Embryonic facial prominence (tissue), 1 donor: ENCODE measurements around the gene PARD6G.

ENCODE experiments used
- DNase-seq: peaks from one replicate; pipeline ENCODE4 v3.0.0-alpha.2; 2016; ENCODE audit errors: extremely low spot score

PARD6G gene

DNA sequence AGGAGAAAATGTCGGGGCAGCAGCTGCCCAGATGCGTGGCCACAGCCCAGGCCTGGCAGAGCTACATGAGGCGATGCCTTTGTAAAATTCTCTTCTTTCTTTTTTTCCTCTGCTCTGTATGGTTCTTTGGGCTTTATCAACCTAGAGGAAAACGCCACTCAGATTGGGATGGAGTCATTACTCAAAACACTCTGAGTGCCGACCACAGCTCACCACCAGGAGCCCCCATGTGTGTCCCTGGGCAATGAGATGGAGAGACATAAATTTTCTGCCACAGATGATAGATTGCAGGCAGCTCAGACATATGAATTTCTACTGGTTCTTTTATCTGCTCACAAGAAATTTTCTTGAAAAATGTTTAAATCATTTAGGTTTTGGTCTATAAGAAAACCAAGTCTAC lies 56.0 kb downstream of the PARD6G start:
- DNase-seq = no peak

DNA sequence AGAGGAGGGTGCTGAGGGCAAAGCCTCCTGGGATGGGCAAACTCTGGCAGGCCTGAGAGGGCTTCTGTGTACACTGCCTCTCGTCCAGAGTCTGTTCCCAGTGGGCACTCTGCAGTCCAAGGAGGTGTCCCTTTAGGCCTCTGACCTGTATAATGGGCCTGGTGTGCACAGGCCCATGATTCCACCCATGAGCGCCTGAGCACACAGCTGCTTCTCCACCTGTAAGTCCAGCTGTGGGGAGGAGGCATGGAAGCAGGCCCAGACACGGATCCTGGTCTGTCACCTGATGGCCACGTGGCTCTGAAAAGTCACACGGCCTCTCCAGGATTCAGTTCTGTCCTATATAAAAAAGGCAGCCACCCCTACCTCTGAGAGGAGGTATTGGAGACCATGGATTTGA lies 57.0 kb downstream of the PARD6G start:
- DNase-seq = no peak

DNA sequence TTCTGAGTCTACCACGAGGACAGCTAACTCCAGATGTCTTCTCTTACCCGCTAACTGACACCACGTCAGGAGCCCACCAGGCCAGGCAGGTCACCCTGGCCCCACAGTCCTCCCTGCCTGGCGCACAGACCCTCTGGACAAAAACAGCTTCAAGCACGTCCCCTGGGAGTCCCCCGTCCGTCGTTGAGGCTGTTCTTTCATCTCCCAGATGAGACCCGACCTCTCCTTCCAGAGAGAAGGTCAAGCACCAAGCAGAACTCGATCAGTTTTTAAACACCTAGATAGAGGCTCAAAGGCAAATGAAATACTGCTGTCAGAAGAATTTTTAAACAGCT lies 57.8 kb downstream of the PARD6G start:
- no peak for DNase-seq

DNA sequence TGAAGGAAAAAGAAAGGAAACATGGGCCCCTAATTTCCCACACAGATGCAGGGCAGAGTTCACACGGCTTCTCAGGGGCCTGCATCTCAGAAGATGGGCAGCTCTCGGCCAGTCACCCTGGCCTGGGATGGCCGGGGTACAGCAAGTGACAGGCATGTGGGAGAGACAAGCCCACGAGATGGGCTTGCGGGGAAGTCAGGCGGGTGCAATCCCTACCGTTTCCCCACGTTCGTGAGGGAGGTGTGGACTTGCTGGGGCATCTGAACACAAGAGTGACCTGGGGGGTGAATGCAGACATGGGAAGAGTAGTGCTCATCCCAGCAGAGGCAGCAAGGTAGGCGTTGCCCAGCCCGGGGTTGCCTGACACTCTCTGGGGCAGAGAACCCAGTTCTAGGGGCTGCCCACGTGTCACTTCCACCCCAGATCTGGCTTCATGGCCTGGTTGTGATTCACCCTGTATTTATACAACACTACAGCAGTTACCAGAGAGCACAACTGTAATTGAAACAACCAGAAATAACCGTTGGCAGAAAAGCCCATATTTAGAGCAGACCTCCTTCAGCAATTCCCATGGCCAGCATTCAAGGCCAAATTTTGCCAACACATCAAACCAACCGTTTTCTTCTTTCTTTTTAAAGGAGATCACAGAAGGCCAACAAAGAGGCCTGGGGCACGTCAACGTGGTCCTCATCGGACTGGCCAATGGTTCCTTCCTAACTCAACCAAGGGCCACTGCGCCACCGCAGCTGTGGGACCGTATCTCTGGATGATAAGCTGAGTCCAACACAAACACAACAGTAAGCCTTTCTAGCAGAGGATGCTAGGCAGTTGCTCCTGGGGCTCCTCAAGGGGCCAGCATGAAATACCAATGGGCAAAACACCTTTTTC lies 58.4 kb downstream of the PARD6G start:
- DNase-seq = no peak

DNA sequence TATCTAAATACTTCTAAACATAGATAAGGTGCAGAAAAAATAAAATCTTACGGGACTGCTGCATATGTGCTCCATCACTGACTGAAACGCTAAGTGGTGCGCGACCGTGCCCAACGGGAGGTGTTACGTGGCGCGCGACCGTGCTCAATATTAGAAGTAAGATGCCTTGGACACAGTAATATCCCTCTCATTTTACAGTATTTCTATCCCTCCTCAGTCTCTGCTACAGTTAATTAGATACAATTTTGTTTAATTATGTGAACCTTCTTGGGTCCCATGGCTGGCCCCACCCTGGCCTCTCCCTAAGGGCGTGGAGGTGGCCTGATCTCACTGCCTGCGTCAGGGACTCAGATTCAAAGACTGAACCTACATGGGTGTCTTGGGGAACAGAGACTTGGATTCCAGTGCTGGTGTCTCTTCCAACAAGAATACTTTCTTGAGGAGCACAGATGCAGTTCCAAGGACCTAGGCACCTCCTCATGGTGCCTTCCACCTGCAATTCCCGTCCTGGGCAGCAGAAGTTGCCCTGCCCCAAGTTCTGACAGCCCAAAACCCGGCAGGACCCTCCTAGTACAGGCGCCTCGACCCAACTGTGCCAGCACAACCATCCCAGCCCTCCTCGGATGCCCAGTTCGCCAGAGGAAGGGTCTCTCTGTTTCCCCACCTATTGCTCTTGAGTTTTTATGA lies 59.2 kb downstream of the PARD6G start:
- no peak for DNase-seq

DNA sequence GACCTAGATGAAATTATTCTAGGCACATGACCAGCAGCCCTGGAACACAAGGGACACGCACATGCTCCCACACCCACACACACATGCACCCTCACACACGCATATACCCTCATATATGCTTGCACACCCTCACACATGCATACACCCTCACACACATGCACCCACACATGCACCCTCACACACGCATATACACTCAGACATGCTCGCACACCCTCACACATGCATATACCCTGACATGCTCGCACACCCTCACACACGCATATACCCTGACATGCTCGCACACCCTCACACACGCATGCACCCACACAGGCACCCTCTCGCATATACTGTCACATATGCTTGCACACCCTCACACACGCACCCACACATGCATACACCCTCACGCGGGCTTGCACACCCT lies 61.8 kb downstream of the PARD6G start:
- no peak for DNase-seq

DNA sequence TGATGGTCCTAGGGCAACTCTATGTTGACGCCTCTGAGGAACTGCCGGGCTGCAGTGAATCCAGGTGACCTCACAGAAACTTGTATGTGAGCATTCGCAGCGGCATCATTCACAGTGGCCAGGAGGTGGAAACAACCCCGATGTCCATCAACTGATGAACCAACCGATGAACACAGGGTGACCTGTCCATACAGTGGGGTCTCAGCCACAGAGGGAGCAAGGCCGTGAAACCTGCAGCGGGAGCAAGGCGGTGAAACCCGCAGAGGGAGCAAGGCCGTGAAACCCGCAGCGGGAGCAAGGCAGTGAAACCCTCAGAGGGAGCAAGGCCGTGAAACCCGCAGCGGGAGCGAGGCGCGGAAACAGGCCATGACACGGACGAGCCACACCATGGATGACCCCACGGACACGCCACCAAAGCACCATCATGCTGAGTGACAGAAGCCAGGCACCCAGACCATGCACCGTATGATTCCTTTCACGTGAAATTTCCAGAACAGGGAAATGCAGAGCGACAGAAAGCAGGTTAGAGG lies 63.0 kb downstream of the PARD6G start:
- no peak for DNase-seq

DNA sequence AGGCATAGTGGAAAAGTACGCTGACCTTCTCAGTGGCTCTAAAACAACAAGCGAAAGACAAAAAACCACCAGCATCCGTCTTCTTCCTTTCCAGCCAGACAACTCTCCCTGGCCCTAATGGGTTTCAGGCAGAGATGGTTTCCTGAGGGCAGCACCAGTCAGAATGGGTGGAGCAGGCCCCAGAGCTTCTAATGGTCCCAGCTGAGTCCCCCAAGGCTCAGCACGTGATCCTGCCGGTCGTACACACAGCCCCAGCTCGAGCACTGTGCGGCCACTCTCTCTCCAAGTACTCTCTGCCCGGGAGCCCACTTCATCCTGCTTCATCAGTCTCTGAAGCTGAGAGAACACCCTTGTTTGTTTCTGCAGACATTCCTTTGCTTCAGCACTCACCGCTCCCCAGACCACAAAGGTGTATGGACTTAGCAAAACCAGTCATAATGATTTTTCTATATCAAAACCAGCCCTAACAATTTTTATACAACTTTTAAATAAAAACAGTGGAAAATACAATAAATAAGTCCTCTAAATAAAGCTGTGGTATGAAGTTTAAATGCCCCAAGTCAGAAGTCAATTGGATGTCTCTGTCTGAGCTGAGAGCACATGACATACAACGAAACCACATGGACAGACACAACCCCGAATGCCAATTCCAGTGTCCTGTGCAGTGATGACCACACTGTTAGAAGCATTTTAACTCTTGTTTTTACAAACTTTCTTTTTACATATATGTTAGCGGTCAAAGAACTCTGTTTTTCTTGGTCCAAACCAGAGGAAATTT lies 63.9 kb downstream of the PARD6G start:
- DNase-seq = no peak

DNA sequence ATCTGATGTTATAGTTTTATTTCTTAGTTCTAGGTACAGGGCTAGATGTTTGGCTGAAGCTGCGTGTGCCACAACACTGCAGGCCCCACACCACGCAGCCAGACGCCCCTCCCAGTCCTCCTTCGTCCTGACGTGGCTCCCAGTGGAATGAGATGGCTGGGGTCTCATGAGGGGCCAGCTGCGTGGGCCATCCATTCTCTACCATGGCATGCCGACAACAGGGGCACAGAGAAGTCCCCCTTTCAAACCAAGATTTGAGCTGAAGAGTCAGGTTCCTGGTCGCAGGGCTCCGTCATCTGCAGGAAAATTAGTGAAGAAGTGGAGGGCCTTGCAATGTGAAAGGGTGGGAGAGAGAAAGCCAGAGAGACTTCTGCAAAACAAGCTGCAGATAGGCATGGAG lies 64.5 kb downstream of the PARD6G start:
- no peak for DNase-seq

DNA sequence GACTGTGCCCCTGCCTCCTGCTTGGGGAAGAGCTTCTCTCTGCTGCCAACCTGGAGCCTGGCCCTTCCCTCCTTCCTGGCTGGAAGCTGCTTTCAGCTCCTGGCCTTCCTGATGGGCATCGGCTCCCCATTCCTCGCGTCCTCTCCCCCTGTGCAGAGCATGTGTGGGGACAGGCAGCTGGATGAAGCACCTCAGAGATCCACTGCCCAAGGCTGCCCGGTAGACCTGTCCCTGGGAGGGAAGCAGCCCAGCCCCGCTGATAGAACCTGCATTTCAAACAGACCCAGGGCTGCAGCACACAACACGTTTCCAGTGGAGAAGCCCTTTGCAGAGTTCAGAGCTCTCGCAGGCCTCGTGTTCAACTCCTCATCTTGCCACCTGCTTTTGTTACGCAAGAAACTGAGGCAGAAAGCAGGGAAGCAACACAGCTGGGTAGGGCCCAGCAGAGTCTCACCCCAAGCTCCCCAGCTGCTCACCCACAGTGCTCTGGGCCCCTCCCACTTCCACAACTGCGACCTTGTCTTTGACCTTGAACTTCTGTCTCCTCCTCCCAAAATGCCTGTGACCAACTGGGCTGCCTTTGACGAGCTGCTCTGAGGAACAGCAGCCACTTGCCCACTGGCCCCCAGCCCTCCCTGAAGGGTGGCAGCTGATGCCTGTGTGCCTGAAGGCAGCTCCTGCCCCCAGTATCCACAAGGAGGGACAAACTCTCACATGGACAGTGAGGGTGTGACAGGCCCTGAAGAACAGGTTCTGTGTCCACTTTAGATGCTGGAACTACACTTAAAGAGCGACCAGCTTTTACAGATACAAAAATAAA lies 65.5 kb downstream of the PARD6G start:
- no peak for DNase-seq

DNA sequence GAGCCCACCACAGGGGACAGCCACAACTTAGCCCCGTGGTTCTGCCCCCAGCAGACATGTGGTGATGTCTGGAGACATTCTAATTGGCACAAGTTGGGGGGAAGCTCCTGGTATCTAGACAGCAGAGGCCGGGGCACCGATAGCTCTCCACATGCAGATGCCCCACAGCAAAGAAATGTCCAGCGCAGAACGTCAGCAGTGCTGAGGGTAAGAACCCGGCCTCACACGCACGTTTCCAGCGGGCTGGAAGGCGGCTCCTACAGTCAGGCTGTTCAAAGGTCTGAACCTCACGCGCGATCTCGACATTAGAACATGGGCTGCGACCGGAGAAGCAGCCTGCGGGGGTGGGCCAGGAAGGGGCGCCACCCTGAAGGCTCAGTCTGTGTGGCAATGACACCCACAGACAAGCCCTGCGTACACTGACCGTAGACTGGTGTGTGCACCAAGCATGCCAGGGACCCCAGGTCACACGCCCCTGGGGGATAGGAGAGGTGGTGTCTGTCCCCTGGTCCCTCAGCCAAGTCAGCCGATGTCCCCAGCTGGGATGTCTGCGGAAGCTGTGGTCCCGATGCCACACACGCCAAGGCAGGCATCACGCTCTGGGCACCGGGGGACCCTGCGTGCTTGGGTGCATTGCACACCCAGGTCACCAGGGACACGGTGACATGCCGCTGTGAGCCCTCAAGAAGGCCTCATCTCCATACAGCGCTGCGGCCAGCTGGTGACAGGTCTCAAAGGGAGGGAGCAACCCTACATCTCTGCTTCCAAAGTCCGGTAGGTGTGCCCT lies 66.3 kb downstream of the PARD6G start:
- no peak for DNase-seq

DNA sequence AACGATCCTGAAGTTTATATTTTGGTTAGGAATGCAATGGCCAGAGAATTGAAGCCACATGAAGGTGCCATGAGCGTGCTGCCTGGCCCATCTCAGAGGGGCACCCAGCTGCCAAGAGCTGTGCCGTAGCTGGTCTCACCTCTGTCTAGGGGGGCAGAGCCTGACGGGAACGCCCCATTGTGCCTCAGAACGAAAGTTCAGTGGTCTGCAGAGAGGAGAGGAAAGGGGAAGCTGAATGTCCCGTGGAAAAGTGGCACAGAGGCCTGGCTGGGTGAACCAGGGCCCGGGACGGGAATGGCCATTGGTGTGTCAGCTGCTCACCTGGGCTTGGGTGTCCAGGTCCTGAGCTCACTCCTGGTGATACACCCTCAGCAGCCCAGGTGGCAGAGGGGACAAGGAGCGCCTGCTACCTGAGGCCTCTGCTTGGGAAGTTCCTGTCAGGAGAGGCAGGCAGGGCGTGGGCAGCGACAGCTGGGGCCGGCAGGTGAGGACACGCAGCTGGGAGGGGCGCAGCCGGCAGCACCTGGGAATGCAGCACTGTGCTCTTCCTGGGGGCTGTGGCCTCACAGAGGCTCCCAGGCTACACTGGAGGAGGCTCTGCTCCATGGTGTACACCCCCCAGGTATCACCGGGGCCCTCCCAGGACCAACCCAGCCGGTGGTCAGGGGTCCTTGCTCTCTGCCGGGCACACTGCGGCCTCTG lies 67.3 kb downstream of the PARD6G start:
- no peak for DNase-seq

DNA sequence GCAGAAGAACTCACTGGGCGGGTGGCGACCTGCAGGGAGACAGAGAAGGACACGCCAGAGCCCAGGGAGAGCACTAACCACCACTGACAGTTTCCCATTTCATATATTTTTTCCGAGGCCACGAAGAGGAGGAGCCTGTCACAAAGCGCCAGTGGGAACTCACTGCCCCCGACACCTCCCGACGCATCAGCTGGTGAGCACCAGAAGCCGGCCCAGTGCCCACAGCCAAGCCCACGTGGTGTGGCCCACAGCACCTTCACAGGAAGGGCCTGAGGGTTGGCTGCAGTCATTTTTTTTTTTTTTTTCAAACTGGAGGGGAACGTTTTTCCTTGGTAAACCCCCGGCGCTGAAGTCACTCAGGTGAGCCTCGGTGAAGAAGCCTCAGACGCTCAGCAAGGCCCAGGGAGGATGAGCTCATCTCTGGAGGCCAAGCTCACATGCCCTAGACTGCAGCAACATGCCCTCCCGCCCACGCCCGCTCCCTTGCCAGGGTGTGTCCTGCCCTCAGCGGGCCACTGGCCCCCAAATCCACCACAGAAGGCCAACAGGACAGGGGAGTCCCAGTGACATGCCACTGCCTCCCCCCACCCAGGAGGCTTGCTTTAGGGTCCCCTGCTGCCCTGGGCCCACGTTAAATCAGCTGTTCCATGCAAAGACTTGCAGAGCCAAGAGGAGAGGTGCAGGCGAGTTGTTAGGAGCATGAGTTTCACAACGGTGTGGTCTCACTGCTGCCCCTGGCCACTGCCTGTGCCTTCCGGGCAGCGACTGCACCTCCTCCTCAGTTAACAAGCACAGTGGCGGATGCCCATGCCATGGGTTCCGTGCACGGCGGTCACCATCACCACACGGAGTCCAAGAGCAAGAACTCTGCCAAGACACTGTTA lies 68.1 kb downstream of the PARD6G start:
- DNase-seq = no peak

DNA sequence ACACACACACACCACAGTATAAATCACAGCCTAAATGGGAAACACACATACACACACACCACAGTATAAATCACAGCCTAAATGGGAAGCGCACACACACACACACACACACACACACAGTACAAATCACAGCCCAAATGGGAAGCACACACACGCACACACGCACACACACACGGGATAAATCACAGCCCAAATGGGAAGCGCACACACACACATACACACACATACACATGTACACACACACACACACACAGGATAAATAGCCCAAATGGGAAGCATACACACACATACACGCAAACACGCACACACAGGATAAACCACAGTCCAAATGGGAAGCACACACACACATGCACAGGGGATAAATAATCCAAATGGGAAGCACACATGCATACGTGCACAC lies 70.2 kb downstream of the PARD6G start:
- DNase-seq = no peak

DNA sequence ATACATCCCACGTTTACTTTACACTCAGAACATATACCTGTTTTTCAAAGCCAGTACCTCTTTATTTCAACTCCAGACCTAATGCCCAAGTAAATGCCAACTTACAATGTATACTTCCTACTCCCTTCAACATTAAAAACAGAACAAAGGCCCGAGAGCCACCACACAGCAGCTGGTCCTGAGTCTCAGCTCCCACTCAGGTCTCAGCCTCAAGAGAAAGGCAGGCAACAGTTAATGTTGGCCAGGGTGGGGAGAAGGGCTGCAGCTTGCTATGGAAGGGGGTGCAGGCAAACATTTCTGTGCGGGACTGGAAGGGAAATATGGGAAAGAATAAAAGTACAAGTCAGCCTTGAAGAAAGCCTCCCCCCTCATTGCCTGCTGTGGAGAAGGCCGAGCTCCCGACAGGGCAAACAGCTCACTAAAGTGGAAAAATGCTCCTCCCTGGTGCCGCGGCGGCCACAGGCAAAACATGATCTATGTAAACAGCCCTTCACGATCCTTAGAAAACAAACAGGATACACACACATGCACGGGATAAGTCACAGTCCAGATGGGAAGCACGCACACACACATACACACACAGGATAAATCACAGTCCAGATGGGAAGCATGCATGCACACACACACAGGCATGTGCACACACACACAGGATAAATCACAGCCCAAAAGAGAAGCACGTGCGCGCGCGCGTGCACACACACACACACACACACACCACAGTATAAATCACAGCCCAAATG lies 70.8 kb downstream of the PARD6G start:
- DNase-seq = peak; percentile 46

DNA sequence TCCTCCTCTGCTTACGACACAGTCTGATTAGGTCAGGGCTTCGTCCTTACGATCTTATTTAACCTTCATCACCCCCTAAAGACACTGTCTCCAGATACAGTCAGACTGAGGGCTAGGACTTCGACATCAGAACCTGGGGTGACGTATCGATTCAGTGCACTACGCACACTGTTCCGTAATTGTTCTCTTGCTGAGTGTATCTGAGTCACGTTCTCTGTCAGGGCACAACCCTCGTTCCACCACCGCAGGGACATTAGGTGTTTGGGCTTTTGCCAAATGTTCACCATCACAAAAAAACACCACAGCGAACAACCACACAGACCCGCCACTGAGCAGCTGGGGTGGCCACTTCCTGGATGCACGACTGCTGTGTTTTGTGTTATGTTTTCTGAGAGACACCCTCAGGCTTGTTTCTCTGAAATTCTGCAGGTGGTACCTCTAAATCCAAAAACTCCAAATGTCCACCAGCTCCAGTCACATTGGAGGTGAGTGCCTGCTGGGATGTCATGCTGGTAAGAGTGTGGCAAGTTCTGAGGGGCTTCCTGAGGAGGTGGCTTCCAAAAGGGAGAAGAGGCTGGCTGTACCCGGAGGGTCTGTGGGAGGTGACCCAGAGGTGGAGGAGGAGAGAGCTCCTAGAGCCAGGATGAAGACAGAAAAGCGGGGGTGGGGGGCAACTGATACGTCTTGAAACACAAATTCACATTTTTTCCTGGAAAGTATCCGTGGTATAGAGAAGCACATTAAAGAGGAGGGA lies 71.7 kb downstream of the PARD6G start:
- DNase-seq = no peak

DNA sequence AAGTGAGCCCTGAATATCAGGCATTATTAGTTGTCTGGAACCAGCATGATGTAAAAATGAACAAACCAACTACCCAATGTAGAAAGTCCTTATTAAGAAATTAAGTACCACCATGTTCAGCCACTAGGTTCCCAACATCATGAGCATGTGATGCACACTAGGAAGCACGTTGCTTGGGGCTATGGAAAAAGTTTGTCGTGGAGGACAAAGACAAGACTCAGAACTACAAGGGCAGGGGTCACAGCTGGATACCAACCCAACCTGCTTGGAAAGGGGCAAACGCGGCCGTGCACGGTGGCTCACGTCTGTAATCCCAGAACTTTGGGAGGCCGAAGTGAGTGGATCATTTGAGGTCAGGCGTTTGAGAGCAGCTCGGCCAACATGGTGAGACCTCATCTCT lies 74.3 kb downstream of the PARD6G start:
- DNase-seq = no peak

DNA sequence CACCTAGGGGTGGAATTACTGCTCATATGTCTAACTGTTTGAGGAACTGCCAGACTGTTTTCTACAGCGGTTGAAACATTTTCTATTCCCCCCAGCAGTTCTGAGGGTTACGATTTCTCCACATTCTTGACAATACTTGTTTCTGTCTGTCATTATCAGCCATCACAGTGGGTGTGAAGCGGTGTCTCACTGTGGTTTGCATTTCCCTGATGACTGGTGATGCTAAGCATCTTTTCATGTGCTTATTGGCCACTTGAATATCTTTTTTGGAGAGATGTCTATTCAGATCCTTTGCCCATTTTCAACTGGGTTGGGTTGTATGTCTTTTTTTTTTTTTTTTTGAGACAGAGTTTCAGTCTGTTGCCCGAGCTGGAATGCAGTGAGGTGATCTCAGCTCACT lies 75.3 kb downstream of the PARD6G start:
- no peak for DNase-seq
